K562 (cell line): ENCODE data around the gene GLMN. TPM values are rescaled to one million over a fixed set of nuclear protein-coding genes. Genes with fewer than 3 reads are reported as not detected.

Experiments
- CBX1 ChIP-seq: sonication (generic); IDR thresholded peaks from 2 replicates; pipeline ENCODE4 v1.6.1; 2016; ENCODE audit warnings: antibody characterized with exemption, low read depth, mild to moderate bottlenecking
- HDAC1 ChIP-seq, 2 experiments: fragments of 450-650 bp; IDR thresholded peaks; 2 replicates each; pipeline ENCODE4 v1.6.1; 2016 to 2017; ENCODE audit warnings: inconsistent platforms in 1 of 2, mild to moderate bottlenecking in 1 of 2, moderate library complexity in 1 of 2
- IFI16 ChIP-seq: fragments of 250-450 bp; sonication (Bioruptor Pico); IDR thresholded peaks from 2 replicates; pipeline ENCODE4 v2.1.2; 2022; ENCODE audit warnings: mild to moderate bottlenecking, inconsistent platforms
- POLR2A ChIP-seq: fragments of 450-650 bp; conservative IDR thresholded peaks from 2 replicates; pipeline ENCODE4 v1.6.1; 2016
- POLR2B ChIP-seq: fragments of 450-650 bp; IDR thresholded peaks from 2 replicates; pipeline ENCODE4 v1.6.1; 2018; ENCODE audit warnings: low read depth; ENCODE audit not compliant: partially characterized antibody
- SP2 ChIP-seq: IDR thresholded peaks from 2 replicates; pipeline ENCODE4 v1.6.1; 2011; ENCODE audit warnings: mild to moderate bottlenecking, low read depth, low read length, moderate library complexity; ENCODE audit not compliant: poor library complexity, severe bottlenecking; ENCODE audit errors: extremely low read depth
- SPI1 ChIP-seq: IDR thresholded peaks from 2 replicates; pipeline ENCODE4 v1.6.1; 2011; ENCODE audit warnings: low read depth, low read length, control low read depth, borderline replicate concordance
- TEAD4 ChIP-seq, 2 experiments: sonication (generic) in 1 of 2; formaldehyde crosslinking in 1 of 2; IDR thresholded peaks; 2 replicates each; pipeline versions ENCODE4 v1.6.1 to v1.8.0; 2012 to 2022; ENCODE audit warnings: borderline replicate concordance in 1 of 2, inconsistent platforms in 1 of 2, low read length in 1 of 2, mild to moderate bottlenecking in 1 of 2, missing genetic modification reagents in 1 of 2
- YY1 ChIP-seq, 3 experiments: IDR thresholded peaks; 2 replicates each; pipeline ENCODE4 v1.6.1; 2011; ENCODE audit warnings: low read length in 2 of 3, mild to moderate bottlenecking in 2 of 3, moderate library complexity in 2 of 3, borderline replicate concordance in 1 of 3, control low read depth in 1 of 3, low read depth in 1 of 3; ENCODE audit not compliant: insufficient read depth in 3 of 3, insufficient replicate concordance in 2 of 3, control insufficient read depth in 1 of 3, insufficient read length in 1 of 3; ENCODE audit errors: extremely low read depth in 1 of 3
- ZFPM2 ChIP-seq: fragments of 250-450 bp; sonication (Bioruptor Pico); IDR thresholded peaks from 2 replicates; pipeline ENCODE4 v1.5.1; 2022; ENCODE audit warnings: mild to moderate bottlenecking
- ZNF184 ChIP-seq: sonication (generic); formaldehyde crosslinking; IDR thresholded peaks from 2 replicates; pipeline ENCODE4 v1.5.0; 2020; ENCODE audit warnings: missing genetic modification reagents
- ZNF282 ChIP-seq: sonication (generic); formaldehyde crosslinking; IDR thresholded peaks from 2 replicates; pipeline ENCODE4 v1.8.1; 2023; ENCODE audit warnings: missing genetic modification reagents
- ZNF354B ChIP-seq: fragments of 250-450 bp; sonication (Bioruptor Pico); IDR thresholded peaks from 2 replicates; pipeline ENCODE4 v1.4.0; 2020
- polyA plus RNA-seq, 8 experiments: library from polyadenylated mRNA; depleted of rRNA in 4 of 8; stranded (reverse) in 5 of 8; unstranded in 3 of 8; fragments of >200 nt; fragmentation: Nextera tagmentation in 2 of 8; fragmentation: Illumina TruSeq in 1 of 8; extraction: Ambion mirVana in 2 of 8; extraction: Trizol in 1 of 8; gene quantifications; 2 replicates each; pipeline versions ENCODE4 v1.2.1 to v1.2.3, GENCODE V29; 2011 to 2014; ENCODE audit warnings: inconsistent platforms in 1 of 8, missing spikeins in 1 of 8
- total RNA-seq, 7 experiments: library from RNA; depleted of rRNA in 6 of 7; stranded (reverse); fragments of >200 nt in 6 of 7; fragmentation: Illumina TruSeq in 2 of 7; extraction: Trizol in 2 of 7; gene quantifications; 2 replicates each; pipeline versions ENCODE4 v1.2.1 to v1.2.3, GENCODE V29; 2011 to 2021; ENCODE audit warnings: low replicate concordance in 1 of 7
- TF ChIP-seq, protein P1 (sequence below), 2 experiments: fragments of 450-650 bp in 1 of 2; IDR thresholded peaks; 2 replicates each; pipeline ENCODE4 v1.6.1; 2011 to 2017; ENCODE audit warnings: low read depth in 2 of 2, antibody characterized with exemption in 1 of 2, borderline replicate concordance in 1 of 2, low read length in 1 of 2, mild to moderate bottlenecking in 1 of 2, mixed read lengths in 1 of 2; ENCODE audit not compliant: control insufficient read depth in 1 of 2
- TF ChIP-seq, protein P2 (sequence below), 2 experiments: IDR thresholded peaks in 1 of 2; conservative IDR thresholded peaks in 1 of 2; 2 replicates each; pipeline ENCODE4 v1.6.1; 2016; ENCODE audit warnings: low read depth in 2 of 2, mild to moderate bottlenecking in 1 of 2, missing compliant biosample characterization in 1 of 2, missing genetic modification characterization in 1 of 2, moderate library complexity in 1 of 2
- TF ChIP-seq, protein P3 (sequence below), 3 experiments: fragments of 200-800 bp in 1 of 3; sonication (Bioruptor generic) in 1 of 3; sonication (generic) in 1 of 3; formaldehyde crosslinking in 1 of 3; IDR thresholded peaks; 2 replicates each; pipeline versions ENCODE4 v1.6.1 to v1.8.0; 2016 to 2022; ENCODE audit warnings: mild to moderate bottlenecking in 2 of 3, missing compliant biosample characterization in 2 of 3, missing genetic modification characterization in 2 of 3, missing genetic modification reagents in 1 of 3

GLMN gene
- total and polyA plus RNA-seq, 9 of the 15 experiments (the other 6 are each of a cell fraction or from before 2014, with no cell fraction given), result 13.0 to 24.8 (median 19.0) TPM

DNA sequence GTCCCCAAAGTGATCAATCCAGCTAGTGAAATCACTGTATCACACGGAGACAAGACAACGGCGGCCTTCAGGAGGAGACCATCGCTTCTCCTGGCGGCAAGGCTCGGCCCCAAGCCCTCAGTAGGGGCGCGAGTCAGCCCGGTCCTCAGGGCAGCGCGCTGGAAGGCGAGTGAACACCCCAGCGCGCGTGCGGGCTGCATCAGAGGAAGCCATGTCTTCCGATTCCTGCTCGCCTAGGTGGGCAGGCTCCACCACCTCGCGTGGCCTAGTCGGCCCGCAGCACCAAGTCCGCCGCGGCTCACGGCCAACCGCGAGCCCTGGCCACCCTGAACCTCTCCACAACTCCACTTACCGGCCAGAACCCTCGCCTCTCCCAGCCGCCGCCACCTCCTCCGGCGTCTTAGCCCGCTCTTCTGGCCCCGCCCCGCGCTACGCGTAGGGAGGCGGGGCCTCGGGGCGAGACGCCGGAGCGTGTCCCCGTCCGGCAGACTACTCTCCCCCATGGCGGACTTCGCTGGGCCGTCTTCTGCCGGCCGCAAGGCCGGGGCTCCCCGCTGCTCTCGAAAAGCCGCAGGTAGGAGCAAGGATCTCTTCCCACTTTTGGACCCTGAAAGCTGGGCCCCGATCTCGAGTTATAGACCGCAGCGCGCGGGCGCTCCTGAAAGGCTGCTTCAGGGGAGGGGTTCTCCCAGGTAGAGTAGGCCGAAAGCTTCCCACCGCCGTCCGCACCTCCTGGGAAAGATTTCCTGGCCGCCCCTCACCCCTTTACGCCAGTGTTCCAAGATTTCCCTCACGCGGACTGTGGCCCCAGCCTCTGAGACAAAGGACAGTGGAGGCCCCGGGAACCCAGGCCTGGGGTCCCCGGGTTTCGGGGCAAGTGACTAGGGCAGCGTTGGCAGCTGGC, at the start of gene GLMN, which contains the start of gene RPAP2 (continued):
- TF ChIP-seq, protein P1, sequence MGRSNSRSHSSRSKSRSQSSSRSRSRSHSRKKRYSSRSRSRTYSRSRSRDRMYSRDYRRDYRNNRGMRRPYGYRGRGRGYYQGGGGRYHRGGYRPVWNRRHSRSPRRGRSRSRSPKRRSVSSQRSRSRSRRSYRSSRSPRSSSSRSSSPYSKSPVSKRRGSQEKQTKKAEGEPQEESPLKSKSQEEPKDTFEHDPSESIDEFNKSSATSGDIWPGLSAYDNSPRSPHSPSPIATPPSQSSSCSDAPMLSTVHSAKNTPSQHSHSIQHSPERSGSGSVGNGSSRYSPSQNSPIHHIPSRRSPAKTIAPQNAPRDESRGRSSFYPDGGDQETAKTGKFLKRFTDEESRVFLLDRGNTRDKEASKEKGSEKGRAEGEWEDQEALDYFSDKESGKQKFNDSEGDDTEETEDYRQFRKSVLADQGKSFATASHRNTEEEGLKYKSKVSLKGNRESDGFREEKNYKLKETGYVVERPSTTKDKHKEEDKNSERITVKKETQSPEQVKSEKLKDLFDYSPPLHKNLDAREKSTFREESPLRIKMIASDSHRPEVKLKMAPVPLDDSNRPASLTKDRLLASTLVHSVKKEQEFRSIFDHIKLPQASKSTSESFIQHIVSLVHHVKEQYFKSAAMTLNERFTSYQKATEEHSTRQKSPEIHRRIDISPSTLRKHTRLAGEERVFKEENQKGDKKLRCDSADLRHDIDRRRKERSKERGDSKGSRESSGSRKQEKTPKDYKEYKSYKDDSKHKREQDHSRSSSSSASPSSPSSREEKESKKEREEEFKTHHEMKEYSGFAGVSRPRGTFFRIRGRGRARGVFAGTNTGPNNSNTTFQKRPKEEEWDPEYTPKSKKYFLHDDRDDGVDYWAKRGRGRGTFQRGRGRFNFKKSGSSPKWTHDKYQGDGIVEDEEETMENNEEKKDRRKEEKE (IDR thresholded peaks at IDR 0.05; ENCODE audit: borderline replicate concordance in 1 of 2, control insufficient read depth in 1 of 2, low read depth in 2 of 2, low read length in 1 of 2), result no peak
- no peak for TF ChIP-seq IFI16 (CRISPR knock-in tag)
- TF ChIP-seq, protein P2, sequence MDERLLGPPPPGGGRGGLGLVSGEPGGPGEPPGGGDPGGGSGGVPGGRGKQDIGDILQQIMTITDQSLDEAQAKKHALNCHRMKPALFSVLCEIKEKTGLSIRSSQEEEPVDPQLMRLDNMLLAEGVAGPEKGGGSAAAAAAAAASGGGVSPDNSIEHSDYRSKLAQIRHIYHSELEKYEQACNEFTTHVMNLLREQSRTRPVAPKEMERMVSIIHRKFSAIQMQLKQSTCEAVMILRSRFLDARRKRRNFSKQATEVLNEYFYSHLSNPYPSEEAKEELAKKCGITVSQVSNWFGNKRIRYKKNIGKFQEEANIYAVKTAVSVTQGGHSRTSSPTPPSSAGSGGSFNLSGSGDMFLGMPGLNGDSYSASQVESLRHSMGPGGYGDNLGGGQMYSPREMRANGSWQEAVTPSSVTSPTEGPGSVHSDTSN (CRISPR knock-in tag; IDR thresholded peaks at IDR 0.05; ENCODE audit: low read depth), result no peak
- TF ChIP-seq, protein P2 (tag; conservative IDR thresholded peaks at IDR 0.05; ENCODE audit: low read depth), result no peak
- TF ChIP-seq YY1 (IDR thresholded peaks at IDR 0.05; ENCODE audit: borderline replicate concordance in 1 of 3, control insufficient read depth in 1 of 3, extremely low read depth in 1 of 3, insufficient read depth in 3 of 3, insufficient read length in 1 of 3, insufficient replicate concordance in 2 of 3, low read depth in 1 of 3, low read length in 2 of 3), result peak; percentile 6 to 73 (median 57)
- TF ChIP-seq CBX1, result no peak
- TF ChIP-seq ZNF354B (CRISPR knock-in tag), result no peak
- TF ChIP-seq SP2, result no peak
- TF ChIP-seq TEAD4 (IDR thresholded peaks at IDR 0.05; ENCODE audit: low read length), result no peak
- no peak for TF ChIP-seq TEAD4 (CRISPR knock-in tag; IDR thresholded peaks at IDR 0.05; ENCODE audit: borderline replicate concordance)
- no peak for TF ChIP-seq SPI1
- TF ChIP-seq ZNF282 (CRISPR knock-in tag), result no peak
- peak in 1 of 2 experiments; percentile 89; a peak in 2 of 4 replicates for TF ChIP-seq HDAC1 (IDR thresholded peaks at IDR 0.05)
- TF ChIP-seq, protein P3, sequence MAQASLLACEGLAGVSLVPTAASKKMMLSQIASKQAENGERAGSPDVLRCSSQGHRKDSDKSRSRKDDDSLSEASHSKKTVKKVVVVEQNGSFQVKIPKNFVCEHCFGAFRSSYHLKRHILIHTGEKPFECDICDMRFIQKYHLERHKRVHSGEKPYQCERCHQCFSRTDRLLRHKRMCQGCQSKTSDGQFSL (CRISPR knock-in tag; IDR thresholded peaks at IDR 0.05), result no peak
- TF ChIP-seq, protein P3 (tag; IDR thresholded peaks at IDR 0.05), result no peak
- TF ChIP-seq POLR2A, result peak; percentile 97
- TF ChIP-seq ZNF184 (CRISPR knock-in tag), result no peak
- TF ChIP-seq ZFPM2 (CRISPR knock-in tag), result no peak
- TF ChIP-seq POLR2B, result peak; percentile 94
